Amygdala (tissue), 56 donors: ENCODE measurements around the gene TSHR.
A peak's percentile ranks its signal among the peaks of the same experiment; 100 is the strongest.
"Not testable (repeated sequence)": the region's sequence is repeated elsewhere in the genome, so short reads cannot be mapped to it uniquely, and the experiment has no call there.

Source experiments
- DNase-seq, 56 donors: peaks; one replicate each; lab custom pipeline; 2025; lab: John Stamatoyannopoulos, UW

Gene TSHR

GRCh38 chr14:80955416-80955941 is at the start of gene TSHR:
TSHR (plus strand) TSS chr14:80955621; CDS start chr14:80955681, 60 bp downstream.
- no peak for DNase-seq

GRCh38 chr14:80906336-80906735 is 49.1 kb upstream of the TSHR start:
- DNase-seq = no peak

DNA sequence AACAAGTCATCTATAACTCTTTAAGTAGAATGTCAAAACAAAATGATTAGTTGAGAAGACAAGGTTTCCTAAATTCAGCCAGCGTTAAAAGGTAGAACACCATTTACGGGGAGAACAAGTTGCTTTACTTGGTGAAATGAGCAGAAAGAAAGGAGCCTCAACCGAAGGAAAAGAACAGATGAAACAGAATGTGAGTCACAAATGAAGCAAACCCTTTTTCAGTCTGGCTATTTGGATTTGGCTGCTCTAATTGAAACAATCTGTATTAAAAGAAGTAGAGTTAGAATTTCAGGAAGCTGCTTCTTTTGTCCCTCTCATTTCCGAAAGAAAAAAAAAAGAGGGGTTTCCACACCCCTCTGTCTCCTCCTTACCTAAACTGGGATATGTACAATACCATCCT is 48.5 kb upstream of the TSHR start:
- DNase-seq = no peak

GRCh38 chr14:80912013-80912412 is 43.4 kb upstream of the TSHR start:
- not testable (repeated sequence) for DNase-seq

- DNase-seq = no peak
Observed at GRCh38 chr14:80919622-80920021, 35.8 kb upstream of the TSHR start.

- no peak for DNase-seq
Observed at GRCh38 chr14:80923368-80923767, 32.1 kb upstream of the TSHR start.

DNA sequence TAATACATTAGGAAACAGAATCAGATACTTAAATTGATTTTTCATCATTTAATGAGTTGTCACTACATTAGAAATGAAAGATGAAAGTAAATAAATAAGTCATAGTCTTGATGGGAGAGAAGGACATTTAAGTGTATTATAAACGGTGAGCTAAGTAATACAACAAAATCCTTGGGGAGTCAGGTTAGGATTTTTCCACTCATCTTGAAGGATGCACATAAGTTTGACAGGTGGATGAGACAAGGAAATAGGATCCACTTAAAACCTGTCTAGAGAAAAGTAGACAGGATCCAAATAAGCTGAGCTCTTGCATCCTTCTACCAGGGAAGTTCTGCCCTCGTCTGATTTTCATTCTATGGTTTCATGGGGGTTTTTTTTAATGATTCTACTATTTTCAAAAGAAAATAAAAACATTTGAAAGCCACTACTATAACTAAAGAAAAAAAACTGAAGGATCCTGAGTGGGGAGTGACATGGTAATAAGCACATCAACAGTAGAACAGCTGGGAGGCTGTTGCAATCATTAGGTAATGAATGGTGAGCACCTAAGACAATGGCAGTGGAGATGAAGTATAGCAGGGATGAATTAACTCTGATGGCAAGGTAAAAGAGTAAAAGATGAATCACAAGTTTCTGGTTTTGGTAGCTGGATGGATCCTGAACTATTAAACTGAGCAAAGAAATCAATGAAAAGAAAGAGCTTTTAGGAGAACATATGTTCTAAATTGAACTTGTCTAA is 30.9 kb upstream of the TSHR start:
- DNase-seq = no peak

GRCh38 chr14:80926397-80927082 is 28.9 kb upstream of the TSHR start:
- no peak for DNase-seq

DNA sequence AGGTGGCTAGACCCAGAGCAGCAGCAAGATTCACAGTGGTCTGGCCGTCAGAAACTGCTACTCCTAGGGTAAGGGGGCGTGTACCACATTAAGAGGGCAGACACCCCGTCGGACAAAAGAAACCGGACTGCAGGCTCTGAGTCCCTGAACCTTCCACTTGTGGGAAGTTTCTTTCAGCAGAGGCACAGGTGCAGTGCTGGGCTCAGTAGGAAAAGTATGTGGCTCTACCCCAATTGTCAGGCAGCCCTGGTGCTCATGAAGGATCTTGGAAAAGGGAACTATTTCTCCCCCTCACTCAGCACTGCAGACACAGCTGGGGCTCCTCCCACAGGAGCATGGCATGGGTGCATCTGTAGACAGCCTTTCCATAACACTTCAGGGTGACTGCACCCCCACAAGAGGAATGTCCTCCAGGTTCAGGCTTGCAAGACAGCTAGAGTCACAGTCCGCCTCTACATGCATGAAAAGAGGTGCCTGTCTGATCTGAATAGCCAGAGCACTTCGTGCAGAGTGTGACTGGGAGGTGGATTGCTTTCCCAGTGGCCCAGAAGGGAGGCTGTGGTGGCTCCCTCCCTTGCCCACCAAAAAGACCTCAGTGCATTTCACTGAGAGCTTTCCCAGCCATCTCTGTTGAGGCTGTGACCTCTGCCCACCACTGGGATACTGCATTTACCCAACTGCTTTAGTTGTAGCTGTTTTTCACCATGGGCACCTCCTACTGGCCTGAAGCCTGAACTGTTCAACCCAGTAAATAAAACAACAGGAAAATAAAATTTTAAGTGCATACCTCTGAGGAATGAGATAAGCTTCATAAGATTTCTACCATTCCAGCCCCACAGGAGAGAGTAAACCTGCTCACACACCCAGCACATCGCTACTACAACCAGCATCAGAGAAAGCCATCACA is 28.1 kb upstream of the TSHR start:
- no peak for DNase-seq

DNA sequence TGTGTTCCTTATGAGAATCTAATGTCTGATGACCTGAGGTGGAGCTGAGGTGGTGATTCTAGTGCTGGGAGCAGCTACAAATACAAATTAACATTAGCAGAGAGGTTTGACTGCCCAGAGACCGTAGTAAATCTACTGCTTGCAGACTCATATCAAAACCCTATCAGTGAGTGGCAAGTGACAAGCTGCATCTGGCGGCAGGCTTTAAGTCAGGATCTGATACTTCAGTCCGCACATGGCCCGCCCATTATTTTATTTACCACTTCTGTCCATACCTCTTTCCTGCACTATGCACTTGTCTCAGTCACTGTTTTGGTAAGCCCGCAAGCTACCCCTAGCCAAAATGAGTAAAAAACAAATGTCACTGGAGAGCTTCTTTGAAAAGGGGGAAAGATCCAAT is 25.3 kb upstream of the TSHR start:
- DNase-seq = no peak

GRCh38 chr14:80930836-80931389 is 24.5 kb upstream of the TSHR start:
- no peak for DNase-seq

GRCh38 chr14:80933282-80933681 is 22.1 kb upstream of the TSHR start:
- no peak for DNase-seq

DNA sequence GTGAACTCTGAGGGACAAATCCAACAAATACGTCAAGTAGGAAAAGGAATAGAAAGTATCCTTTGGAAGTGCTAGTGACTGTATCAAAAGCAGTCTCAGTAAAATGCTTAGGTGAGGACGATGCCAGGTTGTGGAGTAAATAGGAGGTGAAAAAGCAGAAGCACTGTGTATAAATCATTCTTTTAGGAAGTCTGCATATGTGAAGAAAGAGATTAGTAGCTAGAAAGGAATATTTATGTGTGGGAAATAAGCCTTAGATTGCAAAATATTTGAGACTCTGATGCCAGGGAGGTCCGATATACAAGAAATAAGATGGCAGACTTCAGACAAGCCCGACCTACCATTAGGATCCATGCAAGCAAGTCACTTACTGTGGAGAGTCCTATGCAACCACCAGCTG is 21.7 kb upstream of the TSHR start:
- no peak for DNase-seq

DNA sequence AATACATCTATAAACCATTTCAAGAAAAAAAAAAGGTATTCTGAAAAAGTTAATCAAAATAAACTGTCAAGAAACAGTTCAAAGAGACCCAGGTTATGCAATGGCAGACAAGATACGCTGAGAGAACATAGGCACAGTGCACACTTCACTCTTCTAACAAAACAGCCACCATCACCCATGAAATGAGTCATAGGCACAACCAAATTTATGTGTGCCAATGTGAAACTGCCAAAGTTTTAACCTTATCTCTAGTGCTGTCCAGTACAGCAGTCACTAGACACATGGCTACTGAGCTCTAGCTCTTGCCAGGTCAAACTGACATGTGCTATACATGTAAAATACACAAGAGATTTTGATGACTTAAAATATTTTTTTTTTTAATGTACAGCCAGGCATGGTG is 15.3 kb upstream of the TSHR start:
- DNase-seq = no peak

DNA sequence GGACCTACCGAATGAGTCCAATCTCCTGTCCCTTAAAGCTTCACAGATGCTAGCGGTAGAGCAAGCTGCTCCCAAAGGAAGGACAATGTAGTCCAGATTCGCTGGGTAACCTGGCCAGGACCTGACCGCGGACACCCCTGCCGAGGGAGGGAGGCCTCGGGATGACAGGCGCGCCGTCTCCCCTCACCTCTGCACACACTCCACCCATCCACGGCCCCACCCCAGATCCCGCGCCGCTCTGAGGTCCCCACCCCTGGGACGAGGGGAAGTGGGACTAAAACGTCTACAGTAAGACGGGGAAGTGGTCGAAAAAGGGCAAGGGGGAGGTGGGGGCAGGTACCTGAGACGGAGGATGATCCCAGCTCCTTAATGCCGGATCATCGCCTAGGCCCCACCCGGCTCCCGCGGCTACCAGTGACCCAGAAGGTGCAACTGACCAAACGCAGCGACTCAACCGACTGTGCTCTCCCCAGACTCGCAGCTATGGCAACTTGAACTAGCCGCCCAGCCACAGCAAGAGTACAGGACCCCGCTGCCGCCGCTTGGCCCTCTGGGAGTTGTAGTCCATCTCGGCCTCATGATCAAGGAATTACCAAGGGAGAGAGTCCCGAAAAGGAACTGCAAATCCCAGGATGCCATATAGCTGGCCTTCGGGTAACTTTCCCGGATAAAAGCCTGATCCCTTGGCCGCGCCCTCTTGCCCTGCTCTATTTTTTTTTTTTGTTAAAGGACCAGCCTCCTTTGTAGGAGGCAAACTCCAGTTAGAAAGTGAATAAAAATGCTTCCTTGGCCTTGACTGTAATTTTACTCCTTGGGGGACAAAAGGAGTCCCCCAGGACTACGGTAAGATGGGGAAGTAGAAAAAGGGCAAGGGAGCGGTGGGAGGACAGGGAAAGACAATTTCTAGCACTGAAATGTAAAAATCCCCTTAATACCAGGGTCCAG is 13.9 kb upstream of the TSHR start, which contains the start of gene CEP128:
Gene CEP128, minus strand, starts transcription at position 498 of the 945 bp plus-strand sequence.
- peak; percentile 43 to 97 (median 91) for DNase-seq

DNA sequence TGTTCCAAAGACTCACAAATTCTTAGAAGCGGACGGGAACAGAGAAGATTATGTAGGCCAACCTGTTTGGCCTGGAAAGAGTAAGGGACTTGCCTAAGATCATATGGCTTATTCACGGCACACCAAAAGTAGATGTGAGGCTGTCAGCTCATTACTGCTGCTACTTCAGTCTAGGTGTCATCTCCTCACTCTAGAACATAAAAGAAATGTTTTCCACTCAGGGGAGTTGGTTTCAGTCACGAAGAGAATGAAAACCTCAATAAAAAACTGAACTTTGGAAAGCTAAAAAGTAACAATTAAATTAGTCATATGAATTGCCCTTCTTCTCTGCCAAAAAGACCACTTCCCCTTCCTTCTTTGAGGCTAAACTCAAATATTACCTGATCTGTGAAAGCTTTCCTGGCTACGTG is 13.2 kb upstream of the TSHR start:
- DNase-seq = no peak

GRCh38 chr14:80944861-80945617 is 10.4 kb upstream of the TSHR start:
- DNase-seq = no peak

- DNase-seq = no peak
Observed at GRCh38 chr14:80946187-80946586, 9.2 kb upstream of the TSHR start.

DNA sequence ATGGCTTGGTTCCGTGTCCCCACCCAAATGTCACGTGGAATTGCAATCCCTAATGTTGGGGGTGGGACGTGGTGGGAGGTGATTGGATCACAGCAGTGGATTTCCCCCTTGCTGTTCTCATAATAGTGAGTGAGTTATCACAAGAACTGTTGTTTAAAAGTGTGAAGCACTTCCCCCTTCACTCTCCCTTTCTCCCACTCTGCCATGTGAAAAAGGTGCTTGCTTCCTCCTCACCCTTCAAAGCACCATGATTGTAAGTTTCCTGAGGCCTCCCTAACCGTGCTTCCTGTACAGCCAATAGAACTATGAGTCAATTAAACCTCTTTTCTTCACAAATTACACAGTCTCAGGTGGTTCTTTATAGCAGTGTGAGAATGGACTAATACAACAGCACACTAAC is 8.6 kb upstream of the TSHR start:
- DNase-seq = no peak
